ENCODE results near the gene PACC1. TPM values are rescaled to one million over a fixed set of nuclear protein-coding genes. Genes with fewer than 3 reads are reported as not detected.
A peak's percentile ranks its signal among the peaks of the same experiment; 100 is the strongest.

PACC1 gene
- total RNA-seq, 1 donor from 2014 or later = 2.6 TPM

DNA sequence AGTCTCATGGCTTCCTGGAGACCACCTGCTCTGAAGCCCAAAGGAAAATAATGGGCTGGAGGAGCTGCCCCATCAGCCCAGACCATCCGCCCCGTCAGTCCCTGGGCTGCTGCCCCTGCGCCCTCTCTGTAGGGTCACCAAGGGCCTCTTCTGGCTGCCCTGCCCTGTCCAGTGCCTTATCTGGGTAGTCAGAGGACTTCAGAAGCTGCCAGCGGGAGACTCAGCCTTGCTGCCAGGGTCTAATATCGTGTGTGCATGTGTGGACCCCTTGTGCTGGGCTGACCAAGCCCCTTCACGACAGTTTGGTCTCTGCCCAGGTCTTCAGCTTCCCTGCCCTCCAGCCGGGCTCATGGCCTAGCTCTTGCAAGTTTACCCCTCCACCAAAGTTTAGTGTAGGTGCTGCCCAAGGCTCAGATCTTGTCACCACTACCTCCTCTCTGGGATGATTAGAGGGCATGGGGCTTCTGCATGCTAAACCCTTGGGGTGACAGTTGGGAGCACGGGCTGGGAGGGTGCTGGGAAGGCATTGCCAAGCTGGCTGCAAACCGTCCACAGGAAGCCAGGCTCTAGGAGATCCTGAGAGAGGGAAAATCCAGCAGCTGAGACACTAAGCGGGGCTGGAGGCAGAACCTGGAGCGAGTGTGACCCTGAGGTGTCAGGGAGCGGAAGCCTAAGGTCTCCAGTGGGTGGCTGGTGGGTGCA lies 38.6 kb upstream of the PACC1 start:
- Histone ChIP-seq H3K4me3 (no peak overlapping the region), H3K9me3 (replicated peaks) (peaks cover 6% of the 10 kb centered on the region), H3K27ac (replicated peaks) (peak overlapping the region; percentile 67), H3K4me1 (peaks cover 57% of the 10 kb centered on the region), H3K36me3 (no peaks in the 10 kb centered on the region), H3K27me3 (ENCODE audit: low read depth) (no peaks in the 10 kb centered on the region)
- no peak for DNase-seq
- TF ChIP-seq, protein P1, sequence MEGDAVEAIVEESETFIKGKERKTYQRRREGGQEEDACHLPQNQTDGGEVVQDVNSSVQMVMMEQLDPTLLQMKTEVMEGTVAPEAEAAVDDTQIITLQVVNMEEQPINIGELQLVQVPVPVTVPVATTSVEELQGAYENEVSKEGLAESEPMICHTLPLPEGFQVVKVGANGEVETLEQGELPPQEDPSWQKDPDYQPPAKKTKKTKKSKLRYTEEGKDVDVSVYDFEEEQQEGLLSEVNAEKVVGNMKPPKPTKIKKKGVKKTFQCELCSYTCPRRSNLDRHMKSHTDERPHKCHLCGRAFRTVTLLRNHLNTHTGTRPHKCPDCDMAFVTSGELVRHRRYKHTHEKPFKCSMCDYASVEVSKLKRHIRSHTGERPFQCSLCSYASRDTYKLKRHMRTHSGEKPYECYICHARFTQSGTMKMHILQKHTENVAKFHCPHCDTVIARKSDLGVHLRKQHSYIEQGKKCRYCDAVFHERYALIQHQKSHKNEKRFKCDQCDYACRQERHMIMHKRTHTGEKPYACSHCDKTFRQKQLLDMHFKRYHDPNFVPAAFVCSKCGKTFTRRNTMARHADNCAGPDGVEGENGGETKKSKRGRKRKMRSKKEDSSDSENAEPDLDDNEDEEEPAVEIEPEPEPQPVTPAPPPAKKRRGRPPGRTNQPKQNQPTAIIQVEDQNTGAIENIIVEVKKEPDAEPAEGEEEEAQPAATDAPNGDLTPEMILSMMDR (IDR thresholded peaks at IDR 0.05; ENCODE audit: borderline replicate concordance) = no peak
- intact Hi-C loops (cut with micrococcal nuclease) = loop anchor here (10.0 kb wide), 1 partner anchor 89 kb away; no protein-coding TSS in a partner anchor

DNA sequence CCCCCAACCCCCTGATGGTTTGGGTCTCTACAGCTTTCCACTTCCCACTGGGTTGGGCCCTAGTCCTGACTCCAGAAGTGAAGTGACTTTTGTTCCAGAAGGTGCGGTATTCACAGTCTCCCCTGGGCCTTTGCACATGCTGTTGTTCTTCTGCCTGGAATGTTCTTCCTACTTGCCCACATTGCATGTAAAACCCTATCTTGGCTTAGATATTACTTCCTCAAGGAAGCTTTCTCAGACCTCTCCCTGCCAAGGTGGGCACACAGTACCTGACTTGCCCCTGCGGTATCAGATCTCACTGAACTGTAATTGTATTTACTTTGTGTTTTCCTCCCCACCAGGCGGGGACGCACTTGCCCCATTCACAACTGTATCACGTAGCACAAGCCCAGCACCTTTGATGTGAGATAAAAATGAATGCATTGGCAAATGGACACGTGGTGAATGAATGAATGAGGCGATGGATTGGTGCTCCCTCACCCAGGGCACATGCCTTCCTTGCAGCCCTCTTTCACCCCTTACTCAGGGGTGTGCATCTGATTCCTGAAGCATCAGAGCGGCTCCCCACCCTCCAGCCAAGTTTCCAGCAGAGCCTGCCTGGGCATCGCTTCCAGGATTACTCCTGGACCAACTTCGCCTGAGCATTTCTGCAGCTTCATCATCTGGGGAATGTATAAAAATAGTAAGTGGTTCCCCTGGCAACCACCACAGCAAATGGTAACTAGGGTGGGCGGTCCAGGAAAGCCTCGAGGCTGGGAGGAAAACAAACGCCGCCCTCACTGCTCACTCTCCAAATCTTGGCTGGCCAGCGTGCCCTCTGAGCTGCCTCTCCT lies 37.9 kb upstream of the PACC1 start:
- TF ChIP-seq, protein P1 (IDR thresholded peaks at IDR 0.05; ENCODE audit: borderline replicate concordance) = no peak
- intact Hi-C loops (cut with micrococcal nuclease) = loop anchor here (10.0 kb wide), 1 partner anchor 88 kb away; no protein-coding TSS in a partner anchor
- Histone ChIP-seq H3K4me1 (peaks cover 57% of the 10 kb centered on the region), H3K27me3 (ENCODE audit: low read depth) (no peaks in the 10 kb centered on the region), H3K9me3 (replicated peaks) (no peaks in the 10 kb centered on the region), H3K4me3 (no peak overlapping the region), H3K36me3 (no peaks in the 10 kb centered on the region), H3K27ac (replicated peaks) (peak overlapping the region; percentile 67)
- peak; percentile 53 for DNase-seq

- peaks cover 56% of the 10 kb centered on the region for H3K4me1 ChIP-seq
- intact Hi-C loops (cut with micrococcal nuclease) = loop anchor here (10.0 kb wide), 1 partner anchor 87 kb away; no protein-coding TSS in a partner anchor
- TF ChIP-seq, protein P1 (IDR thresholded peaks at IDR 0.05; ENCODE audit: borderline replicate concordance) = no peak
- no peak for DNase-seq
- H3K4me3 ChIP-seq = no peak overlapping the region
- no peaks in the 10 kb centered on the region for H3K27me3 ChIP-seq (ENCODE audit: low read depth)
- H3K36me3 ChIP-seq = peaks cover 4% of the 10 kb centered on the region
- no peaks in the 10 kb centered on the region for H3K9me3 ChIP-seq (replicated peaks)
- no peak overlapping the region for H3K27ac ChIP-seq (replicated peaks)
These were observed 37.0 kb upstream of the PACC1 start for GRCh38 chr1:212451416-212452322.

GRCh38 chr1:212450331-212450881 lies 35.7 kb upstream of the PACC1 start:
- Histone ChIP-seq H3K27me3 (ENCODE audit: low read depth) (no peaks in the 10 kb centered on the region), H3K36me3 (peaks cover 15% of the 10 kb centered on the region), H3K4me1 (peaks cover 43% of the 10 kb centered on the region), H3K4me3 (no peak overlapping the region), H3K27ac (replicated peaks) (no peak overlapping the region), H3K9me3 (replicated peaks) (no peaks in the 10 kb centered on the region)
- TF ChIP-seq, protein P1 (IDR thresholded peaks at IDR 0.05; ENCODE audit: borderline replicate concordance) = no peak
- no peak for DNase-seq
- intact Hi-C loops (cut with micrococcal nuclease) = loop anchor here (10.0 kb wide), 1 partner anchor 86 kb away; no protein-coding TSS in a partner anchor
